GM12878 (cell line): Measurements from ENCODE around the gene NUAK2. TPM values are rescaled to one million over a fixed set of nuclear protein-coding genes. Genes with fewer than 3 reads are reported as not detected.

Experiments used
- ATAC-seq: fragments of 200-7000 bp; cut with Tn5 transposase; 3 replicates; pipeline ENCODE4 v1.9.1; 2020; ENCODE audit warnings: mild to moderate bottlenecking, moderate library complexity
- BruUV-seq: library from RNA; stranded (reverse); fragments of 400-500 nt; replicated peaks from 2 replicates; lab custom pipeline; 2021; lab: Mats Ljungman, UMichigan
- CTCF ChIA-PET: fragments of 300-600 bp; sonication (Branson Sonifier 250); formaldehyde crosslinking; extraction: SDS; loops from one replicate; lab custom pipeline; 2021; ENCODE audit warnings: inconsistent platforms; lab: Yijun Ruan, JAX
- POLR2A ChIA-PET: fragments of 350-600 bp; formaldehyde crosslinking; extraction: SDS; loops from one replicate; lab custom pipeline; 2021; ENCODE audit warnings: inconsistent platforms; lab: Charles Lee
- RAD21 ChIA-PET: fragments of 300-600 bp; sonication (Branson Sonifier 250); formaldehyde crosslinking; loops from one replicate; lab custom pipeline; 2023; ENCODE audit warnings: antibody characterized with exemption; ENCODE audit not compliant: unreplicated experiment; lab: Charles Lee
- SMC1A ChIA-PET: fragments of 300-600 bp; sonication (Branson Sonifier 250); formaldehyde crosslinking; loops from one replicate; lab custom pipeline; 2023; ENCODE audit not compliant: unreplicated experiment, uncharacterized antibody; lab: Charles Lee
- DNase-seq: peaks from one replicate; pipeline ENCODE4 v3.0.0-alpha.2; 2011; ENCODE audit warnings: low read depth, low spot score
- FAIRE-seq: peaks from 3 replicates; lab custom pipeline; 2011; peaks lifted over from hg19 to GRCh38; lab: Jason Lieb, UNC
- H2AFZ ChIP-seq: 2 replicates; pipeline ENCODE4 v1.6.0; 2011; ENCODE audit warnings: low read depth, low read length, control low read depth; ENCODE audit not compliant: control insufficient read depth
- H3K27ac ChIP-seq: 2 replicates; pipeline ENCODE4 v1.5.1; 2011; ENCODE audit warnings: control low read depth; ENCODE audit not compliant: control insufficient read depth, insufficient read depth
- H3K27me3 ChIP-seq, 2 experiments: replicated peaks in 1 of 2; 2 replicates each; pipeline versions ENCODE4 v1.6.0 to v1.6.1; 2011; ENCODE audit warnings: low read length in 1 of 2; ENCODE audit not compliant: control insufficient read depth in 2 of 2, insufficient read depth in 2 of 2
- H3K36me3 ChIP-seq, 2 experiments: 2 replicates each; pipeline ENCODE4 v1.5.1; 2011; ENCODE audit warnings: low read length in 1 of 2; ENCODE audit not compliant: control insufficient read depth in 2 of 2, insufficient read depth in 2 of 2
- H3K4me1 ChIP-seq: 2 replicates; pipeline ENCODE4 v1.6.1; 2011; ENCODE audit warnings: mild to moderate bottlenecking, low read length, moderate library complexity, mixed read lengths; ENCODE audit not compliant: control insufficient read depth, insufficient read depth
- H3K4me2 ChIP-seq: 2 replicates; pipeline ENCODE4 v1.6.0; 2011; ENCODE audit warnings: control low read depth; ENCODE audit not compliant: control insufficient read depth, insufficient read depth
- H3K4me3 ChIP-seq: fragments of 200-600 bp; sonication (generic); 2 replicates; pipeline ENCODE4 v1.5.1; 2016
- H3K79me2 ChIP-seq: 2 replicates; pipeline ENCODE4 v1.6.0; 2011; ENCODE audit warnings: low read length; ENCODE audit not compliant: control insufficient read depth, insufficient read depth
- H3K9ac ChIP-seq: 2 replicates; pipeline ENCODE4 v1.8.0; 2011; ENCODE audit warnings: low read length, control low read depth, mixed read lengths; ENCODE audit not compliant: control insufficient read depth, insufficient read depth
- H3K9me3 ChIP-seq: replicated peaks from 3 replicates; pipeline ENCODE4 v1.5.1; 2011; ENCODE audit warnings: mild to moderate bottlenecking, low read length; ENCODE audit not compliant: control insufficient read depth, insufficient read depth
- H4K20me1 ChIP-seq: 2 replicates; pipeline ENCODE4 v1.6.0; 2011; ENCODE audit not compliant: control insufficient read depth, insufficient read depth
- CREB1 ChIP-seq: IDR thresholded peaks from 2 replicates; pipeline ENCODE4 v1.6.1; 2012; ENCODE audit warnings: low read depth, mild to moderate bottlenecking, inconsistent platforms
- ELK1 ChIP-seq: IDR thresholded peaks from 2 replicates; pipeline ENCODE4 v1.6.1; 2012; ENCODE audit warnings: low read depth, low read length, improper control_type of control experiment
- NR2F1 ChIP-seq: fragments of 450-650 bp; conservative IDR thresholded peaks from 2 replicates; pipeline ENCODE4 v1.6.1; 2017; ENCODE audit warnings: mild to moderate bottlenecking
- ZNF24 ChIP-seq: fragments of 450-650 bp; IDR thresholded peaks from 2 replicates; pipeline ENCODE4 v1.6.1; 2017; ENCODE audit warnings: antibody characterized with exemption, mild to moderate bottlenecking
- WGBS: methylation state at CpG from one replicate; pipeline ENCODE4 v1.1.6; 2016; ENCODE audit warnings: low lambda C conversion rate; ENCODE audit not compliant: insufficient replicate concordance, insufficient coverage; ENCODE audit errors: missing lambda C conversion rate; 5-methylcytosine and 5-hydroxymethylcytosine counted together
- in situ Hi-C: fragments of 300-500 bp; cut with MboI; formaldehyde crosslinking; loops from 9 replicates; pipeline ENCODE4 v1.14.3; 2018; ENCODE audit warnings: mixed read lengths
- intact Hi-C: fragments of 100-400 bp; cut with micrococcal nuclease; formaldehyde crosslinking; loops from one replicate; pipeline ENCODE4 v1.14.2; 2022; ENCODE audit not compliant: unreplicated experiment
- polyA plus RNA-seq, 11 experiments: library from polyadenylated mRNA; depleted of rRNA in 4 of 11; unstranded in 6 of 11; stranded (reverse) in 5 of 11; fragments of >200 nt; fragmentation: Nextera tagmentation in 4 of 11; fragmentation: Illumina TruSeq in 1 of 11; extraction: Ambion mirVana in 4 of 11; extraction: Trizol in 1 of 11; gene quantifications; 1 replicate in 1 of 11; 2 replicates in 10 of 11; pipeline versions ENCODE4 v1.2.1 to v1.2.3, GENCODE V29; 2011 to 2016; ENCODE audit warnings: inconsistent platforms in 2 of 11, missing spikeins in 2 of 11, low read depth in 1 of 11
- total RNA-seq, 4 experiments: library from RNA; depleted of rRNA in 3 of 4; stranded (reverse); fragments of >200 nt in 3 of 4; fragmentation: Illumina TruSeq in 1 of 4; extraction: Trizol in 1 of 4; gene quantifications; 2 replicates each; pipeline versions ENCODE4 v1.2.1 to v1.2.3, GENCODE V29; 2013 to 2021
- TF ChIP-seq, protein P1 (sequence below): IDR thresholded peaks from 2 replicates; pipeline ENCODE4 v1.6.1; 2011; ENCODE audit warnings: low read depth, mild to moderate bottlenecking, low read length, moderate library complexity, borderline replicate concordance; ENCODE audit errors: extremely low read depth

Gene NUAK2
- total and polyA plus RNA-seq, 10 of the 15 experiments (the other 5 are each of a cell fraction or from before 2014, with no cell fraction given) = 0.27 to 3.0 (median 1.2) TPM

DNA sequence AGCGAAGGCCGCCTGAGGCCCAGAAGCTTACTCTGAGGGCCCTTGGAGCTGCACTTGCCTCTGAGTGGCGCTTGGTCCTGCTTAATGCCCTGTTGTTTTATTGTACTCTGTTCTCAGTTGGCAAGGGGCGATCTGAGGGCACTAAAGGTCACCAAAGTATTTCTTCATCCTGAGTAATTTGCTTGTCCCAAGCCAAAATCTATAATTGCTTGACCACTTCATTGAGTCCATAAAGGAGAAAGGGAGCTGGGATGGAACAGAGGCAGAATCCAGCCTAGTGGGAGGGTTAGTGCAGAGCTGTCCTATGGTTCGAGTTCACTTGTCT lies 376 bp upstream of the NUAK2 start:
- SMC1A ChIA-PET = interaction anchor here (0.9 to 35.1 kb wide), 5 partner anchors 10 to 163 kb away, joined by 3 to 1445 read pairs (median 4); partner anchors contain the start of gene TMCC2
- WGBS = 24% methylated on average over 5 of the region's 5 CpGs
- H3K9me3 ChIP-seq = no peaks in the 10 kb centered on the region; the same call in 2 of the 3 replicates
- POLR2A ChIA-PET = interaction anchor here (2.4 to 8.0 kb wide), 4 partner anchors 27 to 49 kb away, joined by 10 to 91 read pairs (median 56); no protein-coding TSS in a partner anchor
- no peak overlapping the region for H3K9ac ChIP-seq
- no peak for DNase-seq
- H4K20me1 ChIP-seq = no peaks in the 10 kb centered on the region; the same call in 1 of the 2 replicates
- intact Hi-C loops (loop anchor here (2.0 kb wide), 1 partner anchor 37 kb away; no protein-coding TSS in a partner anchor), in situ Hi-C loops (loop anchor here (5.0 kb wide), 1 partner anchor 40 kb away; no protein-coding TSS in a partner anchor)
- H2AFZ ChIP-seq = no peak overlapping the region
- peaks cover 2 to 8% of the 10 kb centered on the region in 2 experiments; a peak in 3 of 4 replicates for H3K27me3 ChIP-seq
- CTCF ChIA-PET = interaction anchor here (1.0 to 59.5 kb wide), 6 partner anchors 8 to 92 kb away, joined by 3 to 2333 read pairs (median 4); no protein-coding TSS in a partner anchor
- no peak overlapping the region for H3K27ac ChIP-seq
- no TSS peak for BruUV-seq
- no peaks in the 10 kb centered on the region for H3K79me2 ChIP-seq
- ATAC-seq = no peak; the same call in 2 of the 3 replicates
- H3K4me3 ChIP-seq = no peak overlapping the region
- peaks cover 13% of the 10 kb centered on the region for H3K4me1 ChIP-seq
- TF ChIP-seq CREB1 = no peak
- peak; percentile 80 for TF ChIP-seq NR2F1
- no peak for TF ChIP-seq ELK1
- no peak for TF ChIP-seq ZNF24
- TF ChIP-seq, protein P1, sequence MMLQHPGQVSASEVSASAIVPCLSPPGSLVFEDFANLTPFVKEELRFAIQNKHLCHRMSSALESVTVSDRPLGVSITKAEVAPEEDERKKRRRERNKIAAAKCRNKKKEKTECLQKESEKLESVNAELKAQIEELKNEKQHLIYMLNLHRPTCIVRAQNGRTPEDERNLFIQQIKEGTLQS = no peak
- FAIRE-seq = no peak
- H3K36me3 ChIP-seq = no peaks in the 10 kb centered on the region
- no peak overlapping the region for H3K4me2 ChIP-seq
- RAD21 ChIA-PET = interaction anchor here (0.7 to 23.9 kb wide), 10 partner anchors 8 to 366 kb away, joined by 3 to 892 read pairs (median 5); no protein-coding TSS in a partner anchor
